H9 (cell line): ENCODE results near the gene APOB. TPM values are rescaled to one million over a fixed set of nuclear protein-coding genes. Genes with fewer than 3 reads are reported as not detected.

Source experiments
- DNase-seq: peaks from one replicate; pipeline ENCODE4 v3.0.0-alpha.2; 2017
- H2AFZ ChIP-seq: one replicate; pipeline ENCODE4 v1.6.1; 2013; ENCODE audit warnings: mild to moderate bottlenecking, low read length, control low read depth, moderate library complexity
- H2AK5ac ChIP-seq: 2 replicates; pipeline ENCODE4 v1.6.1; 2013; ENCODE audit warnings: low read length, control low read depth, mixed read lengths; ENCODE audit not compliant: insufficient read length
- H2BK120ac ChIP-seq: one replicate; pipeline ENCODE4 v1.6.1; 2013; ENCODE audit warnings: low read depth, mild to moderate bottlenecking, low read length, control low read depth, inconsistent platforms; ENCODE audit not compliant: poor library complexity, severe bottlenecking
- H2BK12ac ChIP-seq: 2 replicates; pipeline ENCODE4 v1.6.1; 2013; ENCODE audit warnings: low read length, control low read depth, mixed read lengths, low read depth; ENCODE audit not compliant: insufficient read length
- H2BK15ac ChIP-seq: 2 replicates; pipeline ENCODE4 v1.6.1; 2013; ENCODE audit warnings: low read depth, low read length, control low read depth
- H2BK20ac ChIP-seq: one replicate; pipeline ENCODE4 v1.6.1; 2013; ENCODE audit warnings: low read depth, mild to moderate bottlenecking, low read length, control low read depth, inconsistent platforms; ENCODE audit not compliant: poor library complexity, severe bottlenecking
- H2BK5ac ChIP-seq: 2 replicates; pipeline ENCODE4 v1.6.1; 2013; ENCODE audit warnings: low read length, control low read depth, mixed read lengths; ENCODE audit not compliant: insufficient read length
- H3K14ac ChIP-seq: 2 replicates; pipeline ENCODE4 v1.6.1; 2013; ENCODE audit warnings: low read length, control low read depth; ENCODE audit not compliant: insufficient read depth
- H3K18ac ChIP-seq: 2 replicates; pipeline ENCODE4 v1.6.1; 2013; ENCODE audit warnings: low read depth, mild to moderate bottlenecking, mixed read lengths, low read length, control low read depth; ENCODE audit not compliant: insufficient read length
- H3K23ac ChIP-seq: 2 replicates; pipeline ENCODE4 v1.6.1; 2013; ENCODE audit warnings: low read length, control low read depth, mixed read lengths, low read depth; ENCODE audit not compliant: insufficient read length
- H3K23me2 ChIP-seq: 2 replicates; pipeline ENCODE4 v1.6.1; 2013; ENCODE audit warnings: low read depth, mild to moderate bottlenecking, mixed read lengths, low read length, control low read depth; ENCODE audit not compliant: insufficient read length, poor library complexity, severe bottlenecking
- H3K27ac ChIP-seq: 2 replicates; pipeline ENCODE4 v1.5.1; 2013; ENCODE audit warnings: low read length, control low read depth, mixed read lengths, low read depth; ENCODE audit not compliant: insufficient read length
- H3K27me3 ChIP-seq: 2 replicates; pipeline ENCODE4 v1.6.1; 2013; ENCODE audit warnings: low read length, control low read depth, inconsistent platforms; ENCODE audit not compliant: insufficient read depth
- H3K4ac ChIP-seq: 2 replicates; pipeline ENCODE4 v1.6.1; 2013; ENCODE audit warnings: low read depth, mild to moderate bottlenecking, control low read depth, inconsistent platforms, low read length, moderate library complexity
- H3K4me1 ChIP-seq: 2 replicates; pipeline ENCODE4 v1.6.1; 2013; ENCODE audit warnings: low read length, control low read depth, inconsistent platforms; ENCODE audit not compliant: insufficient read depth
- H3K4me2 ChIP-seq: 2 replicates; pipeline ENCODE4 v1.6.1; 2013; ENCODE audit warnings: low read length, control low read depth, mixed read lengths; ENCODE audit not compliant: insufficient read length, insufficient read depth
- H3K56ac ChIP-seq: 2 replicates; pipeline ENCODE4 v1.6.1; 2013; ENCODE audit warnings: low read depth, mild to moderate bottlenecking, mixed read lengths, low read length, control low read depth; ENCODE audit not compliant: insufficient read length
- H3K79me1 ChIP-seq: 2 replicates; pipeline ENCODE4 v1.6.1; 2013; ENCODE audit warnings: low read depth, mild to moderate bottlenecking, moderate library complexity, low read length, control low read depth, inconsistent platforms; ENCODE audit not compliant: insufficient read depth, poor library complexity, severe bottlenecking
- H3K79me2 ChIP-seq: 2 replicates; pipeline ENCODE4 v1.6.1; 2013; ENCODE audit warnings: low read length, control low read depth, inconsistent platforms; ENCODE audit not compliant: insufficient read depth
- H3K9ac ChIP-seq: 2 replicates; pipeline ENCODE4 v1.6.1; 2013; ENCODE audit warnings: low read length, control low read depth, mixed read lengths; ENCODE audit not compliant: insufficient read length; ENCODE audit errors: extremely low read depth
- H3K9me3 ChIP-seq: one replicate; pipeline ENCODE4 v1.6.1; 2013; ENCODE audit warnings: low read depth, low read length, inconsistent platforms; ENCODE audit not compliant: control insufficient read depth
- H3T11ph ChIP-seq: one replicate; pipeline ENCODE4 v1.6.1; 2013; ENCODE audit warnings: mild to moderate bottlenecking, low read length, control low read depth, inconsistent platforms
- H4K20me1 ChIP-seq: one replicate; pipeline ENCODE4 v1.6.1; 2013; ENCODE audit not compliant: control insufficient read depth, insufficient read length, insufficient read depth
- H4K5ac ChIP-seq: 2 replicates; pipeline ENCODE4 v1.6.1; 2013; ENCODE audit warnings: low read depth, mild to moderate bottlenecking, mixed read lengths, low read length, control low read depth; ENCODE audit not compliant: insufficient read length
- H4K8ac ChIP-seq: replicated peaks from 2 replicates; pipeline ENCODE4 v1.6.1; 2013; ENCODE audit warnings: low read length, control low read depth, mixed read lengths, low read depth; ENCODE audit not compliant: insufficient read length
- H4K91ac ChIP-seq: 2 replicates; pipeline ENCODE4 v1.6.1; 2013; ENCODE audit warnings: low read depth, mild to moderate bottlenecking, moderate library complexity, mixed read lengths, low read length, control low read depth; ENCODE audit not compliant: insufficient read length
- H3K27ac Mint-ChIP-seq, 3 experiments: 2 replicates in 2 of 3; 3 replicates in 1 of 3; pipeline ENCODE4 v1.8.0; 2020 to 2021; ENCODE audit warnings: mixed read lengths in 3 of 3, mild to moderate bottlenecking in 1 of 3, moderate library complexity in 1 of 3
- H3K27me3 Mint-ChIP-seq: 2 replicates; pipeline ENCODE4 v1.8.0; 2021; ENCODE audit warnings: low read depth, mild to moderate bottlenecking, moderate library complexity, mixed read lengths
- H3K36me3 Mint-ChIP-seq, 3 experiments: 2 replicates in 2 of 3; 3 replicates in 1 of 3; pipeline ENCODE4 v1.8.0; 2020 to 2021; ENCODE audit warnings: low read depth in 3 of 3, mixed read lengths in 3 of 3; ENCODE audit not compliant: insufficient read depth in 1 of 3
- H3K4me1 Mint-ChIP-seq, 2 experiments: 2 replicates each; pipeline ENCODE4 v1.8.0; 2020; ENCODE audit warnings: mixed read lengths in 2 of 2
- H3K4me3 Mint-ChIP-seq, 2 experiments: 2 replicates in 1 of 2; 3 replicates in 1 of 2; pipeline ENCODE4 v1.8.0; 2020 to 2021; ENCODE audit warnings: mild to moderate bottlenecking in 2 of 2, mixed read lengths in 2 of 2, moderate library complexity in 1 of 2
- H3K9me3 Mint-ChIP-seq, 2 experiments: 2 replicates in 1 of 2; 3 replicates in 1 of 2; pipeline ENCODE4 v1.8.0; 2020; ENCODE audit warnings: mild to moderate bottlenecking in 2 of 2, mixed read lengths in 2 of 2, moderate library complexity in 1 of 2
- WGBS: extraction: QIAGEN DNeasy Blood & Tissue Kit; methylation state at CpG from one replicate; pipeline ENCODE4 v1.1.7; 2013; ENCODE audit warnings: missing lambda C conversion rate, low lambda C conversion rate, mixed read lengths; ENCODE audit not compliant: insufficient read length; ENCODE audit errors: extremely low coverage; 5-methylcytosine and 5-hydroxymethylcytosine counted together
- total RNA-seq: library from RNA; stranded (reverse); gene quantifications from 2 replicates; pipeline ENCODE4 v1.2.1, GENCODE V29; 2021
- TF ChIP-seq, protein P1 (sequence below): fragments of 200-600 bp; sonication (generic); conservative IDR thresholded peaks from 3 replicates; pipeline ENCODE4 v1.8.0; 2021; ENCODE audit warnings: antibody characterized with exemption, mild to moderate bottlenecking

APOB gene
- total RNA-seq, 1 experiment from 2014 or later, result 0.26 TPM

- Mint-ChIP-seq H3K27ac (no peak overlapping the region; a peak in 1 of 7 replicates), H3K4me1 (peaks cover 25 to 28% of the 10 kb centered on the region in 2 experiments), H3K4me3 (peak overlapping the region; percentile 51 to 58; a peak in 2 of 5 replicates), H3K27me3 (peaks cover 26% of the 10 kb centered on the region), H3K9me3 (no peaks in the 10 kb centered on the region; a peak in 1 of 5 replicates), H3K36me3 (no peaks in the 10 kb centered on the region)
- H4K5ac ChIP-seq, result no peak overlapping the region
- H3K23me2 ChIP-seq, result no peaks in the 10 kb centered on the region
- no peak overlapping the region for H2BK12ac ChIP-seq
- no peak overlapping the region for H2BK15ac ChIP-seq
- no peak overlapping the region for H2BK5ac ChIP-seq
- H3K79me1 ChIP-seq, result no peaks in the 10 kb centered on the region
- no peak overlapping the region for H2BK20ac ChIP-seq
- WGBS, result no CpG with 5 or more reads among the region's 20 CpGs
- DNase-seq, result no peak
- H3K4me2 ChIP-seq, result no peak overlapping the region
- H3K27me3 ChIP-seq, result peaks cover 5% of the 10 kb centered on the region; the same call in 1 of the 2 replicates
- no peak overlapping the region for H2AFZ ChIP-seq
- TF ChIP-seq, protein P1, sequence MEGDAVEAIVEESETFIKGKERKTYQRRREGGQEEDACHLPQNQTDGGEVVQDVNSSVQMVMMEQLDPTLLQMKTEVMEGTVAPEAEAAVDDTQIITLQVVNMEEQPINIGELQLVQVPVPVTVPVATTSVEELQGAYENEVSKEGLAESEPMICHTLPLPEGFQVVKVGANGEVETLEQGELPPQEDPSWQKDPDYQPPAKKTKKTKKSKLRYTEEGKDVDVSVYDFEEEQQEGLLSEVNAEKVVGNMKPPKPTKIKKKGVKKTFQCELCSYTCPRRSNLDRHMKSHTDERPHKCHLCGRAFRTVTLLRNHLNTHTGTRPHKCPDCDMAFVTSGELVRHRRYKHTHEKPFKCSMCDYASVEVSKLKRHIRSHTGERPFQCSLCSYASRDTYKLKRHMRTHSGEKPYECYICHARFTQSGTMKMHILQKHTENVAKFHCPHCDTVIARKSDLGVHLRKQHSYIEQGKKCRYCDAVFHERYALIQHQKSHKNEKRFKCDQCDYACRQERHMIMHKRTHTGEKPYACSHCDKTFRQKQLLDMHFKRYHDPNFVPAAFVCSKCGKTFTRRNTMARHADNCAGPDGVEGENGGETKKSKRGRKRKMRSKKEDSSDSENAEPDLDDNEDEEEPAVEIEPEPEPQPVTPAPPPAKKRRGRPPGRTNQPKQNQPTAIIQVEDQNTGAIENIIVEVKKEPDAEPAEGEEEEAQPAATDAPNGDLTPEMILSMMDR, result no peak
- no peak overlapping the region for H3K18ac ChIP-seq
- no peak overlapping the region for H3K4ac ChIP-seq
- no peak overlapping the region for H4K91ac ChIP-seq
- no peak overlapping the region for H3K27ac ChIP-seq
- no peak overlapping the region for H2AK5ac ChIP-seq
- no peak overlapping the region for H2BK120ac ChIP-seq
- H3K4me1 ChIP-seq, result peaks cover 9% of the 10 kb centered on the region; the same call in 1 of the 2 replicates
- no peak overlapping the region for H4K8ac ChIP-seq
- no peak overlapping the region for H3K56ac ChIP-seq
- H3K9me3 ChIP-seq, result no peaks in the 10 kb centered on the region
- H3T11ph ChIP-seq, result no peak overlapping the region
- no peak overlapping the region for H3K23ac ChIP-seq
- H3K9ac ChIP-seq, result no peak overlapping the region
- no peak overlapping the region for H3K14ac ChIP-seq
- no peaks in the 10 kb centered on the region for H3K79me2 ChIP-seq
- no peaks in the 10 kb centered on the region for H4K20me1 ChIP-seq
These were observed 960 bp upstream of the APOB start for GRCh38 chr2:21044694-21045371.
